Stimulated activated CD8-positive, alpha-beta memory T cell treated with anti-CD3 and anti-CD28 coated beads, Interleukin-4, amount 100 ng/mL, for 1 hour (primary cell): ENCODE data around the gene NELFB.

Source experiments
- DNase-seq, 2 donors: peaks; one replicate each; pipeline ENCODE4 v3.0.0-alpha.2; 2020; ENCODE audit warnings: low read depth in 2 of 2, low spot score in 1 of 2

NELFB gene

GRCh38 chr9:137280474-137281344, 25.6 kb downstream of the NELFB start:
- DNase-seq, result no peak

GRCh38 chr9:137281345-137282116, 26.4 kb downstream of the NELFB start:
- no peak for DNase-seq

DNA sequence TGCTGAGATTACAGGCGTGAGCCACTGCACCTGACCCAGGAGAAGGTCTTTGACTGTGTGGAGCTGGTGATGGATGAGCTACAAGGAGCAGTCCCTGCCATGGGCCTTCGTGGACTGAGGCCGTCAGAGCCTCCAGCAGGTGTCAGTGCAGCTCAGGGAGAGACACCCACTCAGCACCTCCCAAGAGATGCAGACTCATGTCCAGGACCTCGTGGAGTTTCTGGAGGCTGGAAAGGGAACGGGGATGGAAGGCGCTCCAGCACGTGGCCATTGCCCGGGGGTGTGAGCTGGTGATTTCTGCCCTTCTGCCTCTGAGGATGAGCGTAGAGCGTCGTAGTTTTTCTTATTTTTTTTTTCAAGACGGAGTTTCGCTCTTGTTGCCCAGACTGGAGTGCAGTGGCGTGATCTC, 31.9 kb downstream of the NELFB start:
- DNase-seq, result no peak

- DNase-seq, result no peak
Observed at GRCh38 chr9:137293094-137293481, 38.0 kb downstream of the NELFB start.

- no peak for DNase-seq
Observed at GRCh38 chr9:137293482-137294090, 38.5 kb downstream of the NELFB start.

DNA sequence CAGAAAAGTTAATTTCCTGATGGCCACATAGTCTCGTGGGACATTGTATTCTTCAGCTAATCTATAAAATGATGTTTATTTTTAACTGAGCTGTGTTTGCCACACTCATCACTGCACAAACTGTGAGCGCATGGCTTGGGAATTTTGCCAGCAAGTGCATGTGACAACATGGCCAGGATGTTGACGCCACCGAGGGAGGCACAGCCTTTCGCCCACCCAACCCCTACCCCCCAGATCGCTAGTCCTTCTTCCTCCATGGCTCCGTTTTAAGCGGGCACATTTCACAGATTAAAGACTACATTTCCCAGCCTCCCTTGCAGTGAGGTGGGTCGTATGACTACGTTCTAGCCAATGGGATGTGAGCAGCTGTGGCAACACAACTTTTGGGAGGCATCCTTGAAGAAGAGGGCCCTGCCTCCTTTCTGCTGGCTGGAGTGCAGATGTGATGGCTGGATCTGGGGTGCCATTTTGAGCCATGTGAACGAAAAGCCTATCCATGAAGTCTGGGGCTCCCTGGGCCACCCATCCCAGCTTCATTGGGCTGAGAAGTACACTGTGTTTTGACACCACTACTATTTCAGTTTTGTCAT, 39.1 kb downstream of the NELFB start:
- DNase-seq, result no peak

DNA sequence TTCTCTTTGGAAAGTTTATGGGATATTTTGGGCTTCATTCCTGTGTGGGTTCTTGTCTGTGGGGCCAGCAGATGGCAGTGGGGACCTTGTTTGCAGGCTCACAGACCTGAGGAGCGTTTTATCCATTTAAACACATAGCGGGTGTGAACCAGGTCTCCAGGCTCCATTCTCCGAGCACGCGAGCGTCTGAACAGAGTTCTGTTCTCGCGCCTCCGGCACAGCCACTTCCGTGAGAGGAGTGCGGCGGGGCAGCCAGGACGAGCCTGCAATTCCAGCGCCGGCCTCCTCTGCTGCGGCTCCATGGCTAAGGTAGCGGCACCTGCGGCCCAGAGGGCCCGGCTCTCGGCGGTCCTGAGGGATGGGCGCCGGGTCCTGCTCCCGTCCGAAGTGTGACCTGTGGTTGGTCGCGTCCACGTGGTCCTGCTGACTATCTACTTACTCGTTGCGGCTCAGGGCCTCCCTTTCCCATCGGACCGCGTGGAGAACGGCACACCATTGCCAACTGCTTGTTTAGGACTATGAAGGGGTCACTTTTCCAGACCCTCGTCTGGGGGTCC, 39.6 kb downstream of the NELFB start:
- no peak for DNase-seq

- DNase-seq, result no peak
Observed at GRCh38 chr9:137295238-137295811, 40.2 kb downstream of the NELFB start.

DNA sequence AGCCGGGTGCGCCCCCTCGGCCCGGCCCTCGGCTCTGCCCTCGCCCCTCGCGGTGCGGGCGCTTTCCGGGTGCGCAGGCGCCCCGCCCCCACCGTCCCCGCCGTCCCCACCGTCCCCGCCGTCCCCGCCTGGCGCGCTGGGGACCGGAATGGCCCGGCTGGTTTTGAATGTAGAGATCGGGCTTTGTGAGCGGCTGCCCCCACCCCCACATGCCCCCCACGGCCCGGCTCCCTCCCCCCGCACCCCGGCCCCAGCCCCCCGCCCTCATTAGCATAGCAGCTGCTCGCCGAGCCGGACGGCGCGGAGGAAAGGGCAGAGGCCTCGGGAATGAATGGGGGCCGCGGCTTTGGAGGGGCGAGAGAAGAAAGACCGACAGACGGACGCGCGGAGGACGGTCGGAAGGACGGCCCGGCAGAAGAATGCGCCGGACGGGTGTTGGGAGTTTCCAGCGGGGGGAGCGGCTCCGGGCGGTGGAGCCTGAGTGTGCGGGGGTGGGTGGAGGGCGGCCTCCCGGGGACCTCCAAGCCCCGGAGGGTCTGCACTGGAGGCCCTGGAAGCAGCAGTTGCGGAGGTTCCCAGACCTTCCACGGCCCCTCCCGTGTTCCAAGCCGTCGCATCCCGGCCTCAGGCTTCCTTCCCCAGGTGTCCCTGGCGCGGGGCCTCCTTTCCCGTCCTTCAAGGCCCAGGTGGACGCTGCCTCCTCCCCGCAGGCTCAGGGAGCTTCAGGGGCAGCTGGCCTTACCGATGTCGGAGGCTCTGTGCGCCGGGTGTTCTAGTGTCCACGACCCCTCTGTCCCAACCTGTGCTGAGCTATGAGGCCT, 40.9 kb downstream of the NELFB start:
- no peak for DNase-seq

GRCh38 chr9:137296670-137297664, 41.8 kb downstream of the NELFB start:
- DNase-seq, result no peak

DNA sequence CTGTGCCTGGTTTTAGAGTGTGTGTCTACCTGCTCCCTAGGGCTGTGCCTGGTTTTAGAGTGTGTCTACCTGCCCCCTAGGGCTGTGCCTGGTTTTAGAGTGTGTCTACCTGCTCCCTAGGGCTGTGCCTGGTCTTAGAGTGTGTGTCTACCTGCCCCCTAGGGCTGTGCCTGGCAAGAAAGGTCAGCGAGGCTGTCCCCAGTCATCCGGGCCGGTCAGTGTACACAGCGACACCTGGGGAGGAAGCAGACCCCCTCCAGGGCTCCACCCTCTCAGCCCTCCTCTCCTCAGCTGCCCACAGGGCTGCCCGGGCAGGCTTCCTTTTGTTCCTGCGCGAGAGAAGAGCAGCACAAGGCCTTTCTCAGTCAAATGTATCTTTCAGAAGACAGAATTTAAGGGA, 42.8 kb downstream of the NELFB start:
- no peak for DNase-seq

DNA sequence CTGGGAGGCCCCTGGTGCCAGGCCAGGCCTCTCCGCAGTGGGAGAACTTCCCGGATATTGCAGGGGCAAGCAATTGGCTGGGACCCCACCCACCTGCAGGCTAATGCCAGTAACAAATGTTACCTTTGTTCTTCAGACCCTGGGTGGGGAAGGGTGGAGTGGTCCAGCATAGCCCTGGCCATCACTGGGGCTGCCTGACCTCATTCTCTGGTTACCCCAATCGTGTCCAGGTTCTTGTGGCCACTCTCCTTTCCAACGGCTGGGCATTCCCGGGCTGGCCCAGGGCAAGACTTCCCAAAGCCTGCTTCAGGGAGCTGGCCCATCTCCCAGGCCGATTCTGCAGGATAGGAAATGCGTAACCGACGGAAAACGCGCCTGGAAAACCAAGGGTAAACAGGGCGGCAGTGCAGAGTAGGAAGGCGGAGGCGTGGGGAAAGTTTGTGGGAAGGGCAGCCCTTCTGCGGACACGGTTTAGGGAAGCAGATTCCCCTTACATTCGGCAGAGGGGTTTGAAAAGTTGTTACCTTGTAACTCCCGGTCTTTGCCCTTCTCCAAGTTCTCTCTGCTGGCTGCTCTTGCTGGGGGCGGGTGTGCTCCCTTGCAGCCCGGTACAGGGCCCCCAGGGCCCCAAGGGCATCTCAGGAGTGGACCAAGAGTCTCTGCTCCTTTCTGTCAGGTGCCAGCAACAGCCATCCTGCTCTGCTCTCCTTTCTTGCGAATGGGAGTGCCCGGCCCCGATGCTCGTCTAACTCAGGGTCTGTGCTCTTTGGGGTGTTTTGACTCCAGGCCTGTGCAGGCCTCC, 43.5 kb downstream of the NELFB start:
- DNase-seq, result no peak

GRCh38 chr9:137299203-137299565, 44.1 kb downstream of the NELFB start:
- DNase-seq, result no peak

- no peak for DNase-seq
Observed at GRCh38 chr9:137299938-137300337, 44.8 kb downstream of the NELFB start.

DNA sequence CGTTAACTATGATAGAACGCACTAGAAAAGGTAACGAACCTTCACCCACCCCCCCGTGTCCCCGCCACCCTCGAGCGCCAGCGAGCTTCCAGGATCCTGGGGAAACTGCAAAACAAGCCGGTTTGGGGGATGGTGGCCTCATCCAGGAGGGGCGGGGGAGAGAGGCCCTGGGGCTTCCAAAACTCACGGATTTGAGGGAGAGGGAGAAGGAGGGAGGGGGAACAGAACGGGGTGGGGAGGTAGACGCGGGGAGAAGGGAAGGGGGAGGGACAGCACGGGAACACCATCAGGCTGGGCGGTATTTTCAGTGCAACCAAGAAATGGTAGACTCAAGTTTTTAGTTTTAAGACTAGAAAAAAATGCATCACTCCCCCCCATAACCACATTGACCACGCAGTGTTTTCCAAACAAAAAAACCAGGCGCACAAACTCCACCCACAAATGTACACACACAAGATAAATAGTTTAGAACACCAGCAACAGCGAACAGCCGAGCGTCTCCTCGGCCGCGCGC, 45.5 kb downstream of the NELFB start:
- no peak for DNase-seq

GRCh38 chr9:137301081-137301947, 46.2 kb downstream of the NELFB start:
- DNase-seq, result no peak

DNA sequence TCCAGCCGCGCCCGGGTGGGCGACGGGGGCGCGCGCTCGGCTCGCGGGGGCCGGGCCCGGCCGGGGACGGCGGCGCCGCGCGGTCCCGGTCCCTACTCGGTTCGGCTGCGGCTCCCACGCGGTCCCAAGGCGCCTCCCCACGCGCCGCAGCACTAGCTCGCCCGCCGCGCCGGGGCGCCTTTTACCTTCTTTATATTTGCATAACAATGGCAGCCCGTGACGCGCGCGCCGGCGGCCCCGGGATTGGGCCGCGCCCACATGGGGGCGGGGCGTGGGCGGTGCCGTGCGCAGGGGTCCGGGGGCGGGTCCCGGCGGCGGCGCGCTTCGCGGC, 47.0 kb downstream of the NELFB start, which contains the start of gene NRARP:
Gene NRARP (minus strand): TSS at position 154 of the 331 bp plus-strand sequence. CDS start 343 bp downstream, outside the sequence.
- peak; percentile 75 to 84 for DNase-seq
